Activated CD4-positive, alpha-beta T cell treated with anti-CD3 and anti-CD28 coated beads, Interleukin-2, amount 50 U/mL, for 24 hours (primary cell): ENCODE data around the gene UBASH3B.

ENCODE experiments used
- DNase-seq, 2 donors: peaks; one replicate each; pipeline ENCODE4 v3.0.0-alpha.2; 2020; ENCODE audit warnings: low read depth in 1 of 2, low spot score in 1 of 2

The UBASH3B gene

GRCh38 chr11:122646549-122647340 lies 8.8 kb upstream of the UBASH3B start:
- DNase-seq: no peak

- DNase-seq: no peak
These were observed 7.7 kb upstream of the UBASH3B start for GRCh38 chr11:122647736-122648275.

- DNase-seq: no peak
These were observed 6.4 kb upstream of the UBASH3B start for GRCh38 chr11:122649116-122649515.

GRCh38 chr11:122650619-122651018 lies 4.9 kb upstream of the UBASH3B start:
- no peak for DNase-seq

- DNase-seq: no peak
These were observed 3.0 kb upstream of the UBASH3B start for GRCh38 chr11:122652495-122652894.

- DNase-seq: no peak
These were observed 1.5 kb upstream of the UBASH3B start for GRCh38 chr11:122653916-122654585.

- peak; percentile 32 to 42 for DNase-seq
These were observed 630 bp downstream of the UBASH3B start for GRCh38 chr11:122656073-122656630.

- peak; percentile 4 to 17 for DNase-seq
These were observed 1.1 kb downstream of the UBASH3B start for GRCh38 chr11:122656631-122657101.

- DNase-seq: no peak
These were observed 4.4 kb downstream of the UBASH3B start for GRCh38 chr11:122659676-122660554.

- no peak for DNase-seq
These were observed 5.8 kb downstream of the UBASH3B start for GRCh38 chr11:122661182-122661945.

- no peak for DNase-seq
These were observed 7.7 kb downstream of the UBASH3B start for GRCh38 chr11:122663056-122663740.

GRCh38 chr11:122663764-122664163 lies 8.2 kb downstream of the UBASH3B start:
- DNase-seq: no peak

GRCh38 chr11:122664188-122664587 lies 8.7 kb downstream of the UBASH3B start:
- DNase-seq: no peak

GRCh38 chr11:122665861-122666260 lies 10.3 kb downstream of the UBASH3B start:
- DNase-seq: no peak

- DNase-seq: no peak
These were observed 11.2 kb downstream of the UBASH3B start for GRCh38 chr11:122666743-122667142.

- DNase-seq: peak in 1 of 2 donors; percentile 14
These were observed 13.1 kb downstream of the UBASH3B start for GRCh38 chr11:122668562-122669090.

- DNase-seq: no peak
These were observed 14.6 kb downstream of the UBASH3B start for GRCh38 chr11:122670131-122670530.

GRCh38 chr11:122671400-122671891 lies 15.9 kb downstream of the UBASH3B start:
- DNase-seq: no peak

GRCh38 chr11:122672892-122673291 lies 17.4 kb downstream of the UBASH3B start:
- no peak for DNase-seq
